ENCODE measurements around the gene ULBP3.

The ULBP3 gene

GRCh38 chr6:150086026-150086425 is 17.1 kb upstream of the ULBP3 start:
- Histone ChIP-seq H3K27me3 (peaks cover 20% of the 10 kb centered on the region), H3K27ac (no peak overlapping the region), H3K36me3 (no peaks in the 10 kb centered on the region), H3K4me3 (ENCODE audit: low read depth in 1 of 2, low read length in 1 of 2) (no peak overlapping the region), H3K9me3 (no peaks in the 10 kb centered on the region), H3K4me1 (ENCODE audit: control insufficient read depth in 1 of 2, insufficient read depth in 1 of 2, low read depth in 1 of 2, low read length in 1 of 2) (no peaks in the 10 kb centered on the region)
- no peak for TF ChIP-seq CTCF (IDR thresholded peaks at IDR 0.05)

- no peak for TF ChIP-seq CTCF (IDR thresholded peaks at IDR 0.05)
- Histone ChIP-seq H3K4me3 (ENCODE audit: low read depth in 1 of 2, low read length in 1 of 2) (no peak overlapping the region), H3K9me3 (no peaks in the 10 kb centered on the region), H3K27me3 (peaks cover 23% of the 10 kb centered on the region), H3K36me3 (no peaks in the 10 kb centered on the region), H3K4me1 (ENCODE audit: control insufficient read depth in 1 of 2, insufficient read depth in 1 of 2, low read depth in 1 of 2, low read length in 1 of 2) (no peaks in the 10 kb centered on the region), H3K27ac (no peak overlapping the region)
These were observed 15.5 kb upstream of the ULBP3 start for GRCh38 chr6:150084426-150084825.

- no peak for TF ChIP-seq CTCF (IDR thresholded peaks at IDR 0.05)
- Histone ChIP-seq H3K9me3 (no peaks in the 10 kb centered on the region), H3K36me3 (no peaks in the 10 kb centered on the region), H3K27ac (no peak overlapping the region), H3K27me3 (peaks cover 26% of the 10 kb centered on the region), H3K4me3 (ENCODE audit: low read depth in 1 of 2, low read length in 1 of 2) (no peak overlapping the region), H3K4me1 (ENCODE audit: control insufficient read depth in 1 of 2, insufficient read depth in 1 of 2, low read depth in 1 of 2, low read length in 1 of 2) (no peaks in the 10 kb centered on the region)
These were observed 14.9 kb upstream of the ULBP3 start for GRCh38 chr6:150083839-150084238.

GRCh38 chr6:150081702-150082101 is 12.8 kb upstream of the ULBP3 start:
- Histone ChIP-seq H3K27ac (no peak overlapping the region), H3K9me3 (no peaks in the 10 kb centered on the region), H3K36me3 (no peaks in the 10 kb centered on the region), H3K4me1 (ENCODE audit: control insufficient read depth in 1 of 2, insufficient read depth in 1 of 2, low read depth in 1 of 2, low read length in 1 of 2) (no peaks in the 10 kb centered on the region), H3K27me3 (peaks cover 25% of the 10 kb centered on the region), H3K4me3 (ENCODE audit: low read depth in 1 of 2, low read length in 1 of 2) (no peak overlapping the region)
- no peak for TF ChIP-seq CTCF (IDR thresholded peaks at IDR 0.05)

GRCh38 chr6:150079604-150080003 is 10.7 kb upstream of the ULBP3 start:
- H3K9me3 ChIP-seq: no peaks in the 10 kb centered on the region
- H3K4me1 ChIP-seq (ENCODE audit: control insufficient read depth in 1 of 2, insufficient read depth in 1 of 2, low read depth in 1 of 2, low read length in 1 of 2): no peaks in the 10 kb centered on the region
- H3K4me3 ChIP-seq (ENCODE audit: low read depth in 1 of 2, low read length in 1 of 2): no peak overlapping the region
- H3K27me3 ChIP-seq: peaks cover 34% of the 10 kb centered on the region
- TF ChIP-seq CTCF (IDR thresholded peaks at IDR 0.05): no peak
- no peaks in the 10 kb centered on the region for H3K36me3 ChIP-seq
- H3K27ac ChIP-seq: no peak overlapping the region

GRCh38 chr6:150078788-150079187 is 9.9 kb upstream of the ULBP3 start:
- Histone ChIP-seq H3K4me1 (ENCODE audit: control insufficient read depth in 1 of 2, insufficient read depth in 1 of 2, low read depth in 1 of 2, low read length in 1 of 2) (no peaks in the 10 kb centered on the region), H3K27me3 (peaks cover 39% of the 10 kb centered on the region), H3K27ac (no peak overlapping the region), H3K4me3 (ENCODE audit: low read depth in 1 of 2, low read length in 1 of 2) (no peak overlapping the region), H3K36me3 (no peaks in the 10 kb centered on the region), H3K9me3 (no peaks in the 10 kb centered on the region)
- no peak for TF ChIP-seq CTCF (IDR thresholded peaks at IDR 0.05)

Measured in neutrophil (primary cell).